Endothelial cell of coronary artery (primary cell): ENCODE measurements around the gene SDF4. TPM values are rescaled to one million over a fixed set of nuclear protein-coding genes. Genes with fewer than 3 reads are reported as not detected.

Experiments
- total RNA-seq: library from RNA; depleted of rRNA; stranded (reverse); fragments of >200 nt; gene quantifications from 2 replicates; pipeline ENCODE4 v1.2.3, GENCODE V29; 2014

SDF4 gene, protein sequence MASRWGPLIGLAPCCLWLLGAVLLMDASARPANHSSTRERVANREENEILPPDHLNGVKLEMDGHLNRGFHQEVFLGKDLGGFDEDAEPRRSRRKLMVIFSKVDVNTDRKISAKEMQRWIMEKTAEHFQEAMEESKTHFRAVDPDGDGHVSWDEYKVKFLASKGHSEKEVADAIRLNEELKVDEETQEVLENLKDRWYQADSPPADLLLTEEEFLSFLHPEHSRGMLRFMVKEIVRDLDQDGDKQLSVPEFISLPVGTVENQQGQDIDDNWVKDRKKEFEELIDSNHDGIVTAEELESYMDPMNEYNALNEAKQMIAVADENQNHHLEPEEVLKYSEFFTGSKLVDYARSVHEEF
- total RNA-seq: 91.0 and 126 TPM in 2 replicates

DNA sequence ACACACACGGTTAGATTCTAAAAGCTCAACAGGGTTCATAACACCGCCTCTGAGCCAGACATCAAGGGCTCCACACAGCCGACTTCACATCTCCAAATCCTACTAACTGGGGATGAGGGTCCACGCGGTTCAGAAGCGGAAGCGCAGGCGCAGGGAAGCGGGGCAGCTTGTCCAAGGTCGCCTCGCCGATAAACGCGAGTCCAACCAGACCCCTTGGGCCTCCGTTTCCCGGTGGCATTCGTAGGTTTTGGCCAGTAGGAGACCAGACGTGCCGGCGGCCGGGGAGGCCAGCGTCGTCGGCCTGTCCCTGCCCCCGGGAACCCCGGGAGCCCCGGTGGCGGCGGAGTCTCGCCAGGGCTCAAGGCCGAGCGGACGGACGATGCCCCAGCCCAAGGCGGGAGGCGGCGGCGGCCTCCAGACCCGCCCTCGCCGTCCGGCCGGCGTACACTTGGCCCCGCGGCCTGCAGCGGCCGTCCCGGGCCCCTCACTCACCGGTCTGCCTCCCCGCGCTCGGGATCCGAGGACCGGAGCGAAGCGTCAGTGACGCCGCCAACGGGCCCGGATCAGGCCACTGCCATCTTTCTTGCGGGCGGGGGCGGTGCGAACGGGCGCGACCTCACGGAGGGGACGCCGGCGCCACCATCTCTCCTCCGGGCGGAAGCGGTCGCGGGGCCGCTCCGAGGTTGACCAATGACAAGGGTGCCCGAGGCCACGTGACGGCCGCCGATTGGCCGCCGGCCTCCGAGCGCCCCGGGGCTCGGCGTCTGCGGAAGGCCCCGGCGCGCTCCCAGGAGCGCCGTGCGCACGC lies at the start of gene SDF4:
SDF4 (minus strand) TSS at position 602 of the 808 bp plus-strand sequence. CDS start 3,229 bp downstream, outside the sequence.

DNA sequence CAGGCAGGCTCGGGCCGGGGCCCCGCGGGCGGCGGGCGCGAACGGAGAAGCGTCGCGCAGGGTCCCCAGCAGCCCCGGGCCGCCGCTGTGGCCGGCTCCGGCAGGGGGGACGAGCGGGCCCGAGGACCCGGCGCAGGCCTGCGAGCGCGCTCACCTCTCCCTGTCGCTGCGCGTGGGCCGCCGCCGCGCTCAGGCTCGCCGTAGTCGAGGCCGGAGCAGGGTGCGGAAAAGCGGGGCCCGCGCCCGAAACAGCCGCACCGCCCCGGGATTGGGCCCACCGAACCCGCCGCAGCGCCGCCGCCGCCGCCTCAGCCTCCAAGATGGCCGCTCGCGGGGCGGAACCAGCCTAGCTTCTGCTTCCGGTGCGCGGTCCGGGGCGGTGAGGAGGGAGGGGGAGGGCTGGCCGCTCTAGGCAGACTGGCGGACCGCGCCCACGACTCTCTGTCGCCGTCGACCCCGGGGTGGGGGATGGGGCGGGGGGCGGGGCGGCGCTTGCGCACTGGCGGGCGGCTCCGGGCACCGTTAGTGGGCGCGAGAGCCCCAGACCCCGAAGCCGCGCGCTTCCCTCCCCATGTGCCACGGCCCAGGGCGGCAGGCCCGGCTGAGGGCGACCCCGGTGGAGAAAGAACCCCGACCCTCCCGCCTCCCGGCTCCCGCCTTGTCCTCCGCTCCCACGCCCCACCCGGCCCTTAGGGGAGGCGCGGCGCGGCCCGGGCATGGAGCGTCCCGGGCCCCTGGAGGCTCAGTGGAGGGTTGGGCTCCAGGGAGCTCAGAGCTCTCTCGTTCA lies 41.9 kb upstream of the SDF4 start, which contains the start of gene UBE2J2:
UBE2J2 (minus strand) TSS at position 343 of the 787 bp plus-strand sequence. CDS start 5,862 bp downstream, outside the sequence.

DNA sequence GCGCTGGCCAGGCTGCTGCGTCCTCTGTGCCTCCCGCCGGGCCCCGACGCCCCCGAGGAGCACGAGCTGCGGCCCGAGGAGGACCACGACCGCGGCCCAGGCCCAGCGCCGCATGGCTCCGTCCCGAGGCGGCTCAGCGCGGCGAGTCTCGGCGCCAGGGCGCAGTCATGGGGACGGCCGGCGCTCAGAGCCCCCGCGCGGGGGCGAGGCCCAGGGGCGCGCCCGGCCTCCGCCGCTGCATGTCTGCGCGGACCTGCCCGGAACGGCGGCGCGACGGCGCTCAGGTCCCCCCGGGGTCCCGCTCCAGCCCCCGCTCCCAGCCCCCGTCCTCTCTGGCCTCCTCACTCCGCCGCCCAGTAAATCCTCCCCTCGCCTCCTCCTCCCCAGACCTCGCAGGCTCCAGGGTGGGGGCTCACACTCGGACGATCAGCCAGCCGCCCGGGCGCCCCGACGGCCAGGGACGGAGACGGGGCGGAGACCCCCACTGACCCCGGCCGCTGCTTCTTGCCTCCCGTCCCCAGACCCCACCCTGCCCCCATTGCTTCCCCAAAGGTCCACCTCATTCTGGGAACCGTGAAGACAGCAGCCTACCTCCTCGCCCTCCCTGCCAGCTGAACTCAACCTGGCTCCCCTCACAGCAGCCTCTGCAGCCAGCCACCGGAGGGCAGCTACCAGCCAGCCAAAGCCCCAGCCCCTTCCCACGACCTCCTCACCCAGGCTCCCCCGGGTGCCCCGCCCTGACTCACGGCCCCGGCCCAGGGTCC lies 15.0 kb upstream of the SDF4 start, which contains the start of gene C1QTNF12:
C1QTNF12 (minus strand) TSS at position 146 of the 764 bp plus-strand sequence; CDS start at position 114, 32 bp downstream.

DNA sequence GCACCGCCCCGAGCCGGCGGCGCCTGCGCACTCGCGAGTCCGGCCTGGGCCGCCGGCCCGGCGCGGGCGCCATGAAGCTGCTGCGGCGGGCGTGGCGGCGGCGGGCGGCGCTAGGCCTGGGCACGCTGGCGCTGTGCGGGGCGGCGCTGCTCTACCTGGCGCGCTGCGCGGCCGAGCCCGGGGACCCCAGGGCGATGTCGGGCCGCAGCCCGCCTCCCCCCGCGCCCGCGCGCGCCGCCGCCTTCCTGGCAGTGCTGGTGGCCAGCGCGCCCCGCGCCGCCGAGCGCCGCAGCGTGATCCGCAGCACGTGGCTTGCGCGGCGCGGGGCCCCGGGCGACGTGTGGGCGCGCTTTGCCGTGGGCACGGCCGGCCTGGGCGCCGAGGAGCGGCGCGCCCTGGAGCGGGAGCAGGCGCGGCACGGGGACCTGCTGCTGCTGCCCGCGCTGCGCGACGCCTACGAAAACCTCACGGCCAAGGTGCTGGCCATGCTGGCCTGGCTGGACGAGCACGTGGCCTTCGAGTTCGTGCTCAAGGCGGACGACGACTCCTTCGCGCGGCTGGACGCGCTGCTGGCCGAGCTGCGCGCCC lies 501 bp upstream of the SDF4 start, which contains the start of gene B3GALT6:
B3GALT6 (plus strand) TSS at position 30 of the 588 bp plus-strand sequence; CDS start at position 72, 42 bp downstream.

DNA sequence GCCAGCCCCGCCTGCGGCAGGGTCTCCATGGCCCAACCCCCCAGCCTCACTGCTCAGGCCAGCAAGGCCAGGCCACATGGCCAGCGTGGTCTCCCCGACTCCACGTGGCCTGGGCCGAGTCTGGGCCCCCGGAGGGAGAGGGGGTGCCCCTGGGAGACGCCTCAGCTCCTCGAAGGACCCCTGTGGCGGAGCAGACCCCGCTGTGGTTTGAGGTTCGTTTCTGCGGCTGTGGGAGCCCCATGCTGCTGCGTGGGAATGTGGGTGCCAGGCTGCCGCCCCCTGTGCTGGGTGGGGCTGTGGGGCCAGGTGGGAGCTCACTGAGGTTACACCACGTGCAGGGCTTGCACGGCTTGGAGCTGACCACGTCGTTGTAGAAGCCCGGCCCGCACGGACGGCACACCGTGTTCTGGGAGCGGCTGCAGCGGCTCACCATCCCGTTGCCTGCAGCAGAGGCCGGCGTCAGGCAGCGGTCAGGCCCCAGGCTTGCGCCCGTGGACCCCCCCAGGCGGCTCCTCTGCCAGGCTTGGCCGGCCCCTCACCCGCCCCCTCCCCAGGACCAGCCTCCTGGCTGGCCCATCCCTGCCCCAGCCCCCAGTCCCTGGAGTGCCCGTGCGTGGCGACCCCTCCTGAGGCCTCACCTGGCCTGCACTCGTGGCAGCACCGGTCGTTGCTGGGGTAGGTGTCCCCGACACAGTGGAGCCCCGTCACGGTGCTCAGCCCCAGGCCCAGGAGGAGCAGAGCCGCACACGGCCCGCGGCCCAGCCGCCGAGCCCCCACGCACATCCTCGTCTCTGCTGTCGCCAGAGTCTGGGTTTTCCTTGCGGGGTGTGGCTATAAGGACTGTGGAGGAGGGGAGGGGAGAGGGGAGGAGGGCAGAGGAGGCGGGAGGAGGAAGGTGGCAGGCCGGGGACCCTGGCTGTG lies 18.2 kb downstream of the SDF4 start, which contains the start of gene TNFRSF4:
TNFRSF4 (minus strand) TSS at position 809 of the 921 bp plus-strand sequence; CDS start at position 783, 26 bp downstream.

DNA sequence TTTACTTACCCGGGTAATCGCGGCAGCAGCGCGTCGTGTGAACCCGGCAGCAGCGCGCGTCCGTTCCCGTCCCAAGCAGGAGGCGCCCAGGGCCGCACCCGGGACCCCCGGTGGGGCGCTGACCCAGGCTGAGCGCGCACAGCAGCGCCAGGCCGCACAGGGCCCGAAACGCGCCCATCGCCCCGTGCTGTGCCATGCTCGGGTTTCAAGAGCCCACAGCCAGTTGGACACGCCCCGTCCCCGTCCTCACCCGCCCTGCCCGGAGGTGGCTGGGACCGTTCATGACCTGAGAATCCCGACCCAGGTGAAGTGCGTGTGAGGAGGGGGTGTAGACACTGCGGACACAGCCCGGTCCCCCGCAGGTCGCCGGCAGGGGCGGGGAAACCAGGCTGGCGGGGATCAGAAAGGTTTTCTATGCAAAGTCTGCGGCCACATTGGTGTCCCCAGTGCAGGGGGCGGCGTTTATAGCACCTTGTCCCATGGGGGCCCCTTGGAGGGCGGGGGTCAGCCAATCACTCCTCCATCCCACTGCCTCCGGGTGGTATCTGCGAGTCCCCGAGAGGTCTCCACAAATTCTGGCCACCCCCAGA lies 25.3 kb downstream of the SDF4 start, which contains the start of gene TNFRSF18:
TNFRSF18 (minus strand) TSS at position 217 of the 590 bp plus-strand sequence; CDS start at position 196, 21 bp downstream.

DNA sequence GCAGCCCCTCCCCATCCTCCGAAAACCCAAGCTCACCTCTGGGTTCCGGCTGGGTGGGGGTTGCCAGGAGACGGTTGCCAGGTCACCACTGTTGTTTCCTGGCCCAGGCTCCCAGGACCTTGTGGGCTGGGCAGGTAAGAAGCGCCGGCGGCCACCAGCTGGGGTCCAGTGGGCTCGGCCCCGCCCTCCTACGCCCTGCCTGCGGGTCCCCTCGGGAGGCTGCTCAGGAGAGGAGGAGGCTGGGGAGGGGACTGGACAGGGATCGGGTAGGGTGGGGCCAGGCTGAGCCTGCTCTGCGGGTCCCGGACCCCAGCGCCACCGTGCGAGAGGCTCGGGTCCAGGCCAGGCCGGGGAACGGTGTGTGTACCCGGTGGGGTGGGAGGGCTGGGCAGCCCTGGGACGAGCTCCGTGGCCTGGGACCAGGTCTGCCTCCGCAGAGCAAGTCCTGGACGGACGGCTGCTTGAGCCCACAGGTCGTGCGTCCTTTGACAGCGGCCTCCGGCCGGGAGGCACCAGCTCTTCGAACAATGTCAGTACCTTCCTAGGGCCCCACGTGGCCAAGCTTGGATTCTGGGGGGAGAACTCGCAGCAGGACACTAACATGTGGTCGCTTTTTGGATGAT lies 57.9 kb downstream of the SDF4 start, which contains the start of gene TTLL10:
TTLL10 (plus strand) TSS at position 88 of the 623 bp plus-strand sequence. CDS start 5,336 bp downstream, outside the sequence.

Other genes with a start within 250 kb of the SDF4 start
- gene PERM1, start 249.9 kb downstream of the SDF4 start, total RNA-seq: 0.09 TPM in 1 of 2 replicates, not detected in the other
- gene HES4, start 231.9 kb downstream of the SDF4 start, total RNA-seq: 17.0 and 31.4 TPM in 2 replicates
- 135 and 185 TPM in 2 replicates for gene ISG15, start 218.5 kb downstream of the SDF4 start, total RNA-seq
- 79.1 and 125 TPM in 2 replicates for gene AGRN, start 211.9 kb downstream of the SDF4 start, total RNA-seq
- not detected in 2 replicates for gene RNF223, start 157.7 kb downstream of the SDF4 start, total RNA-seq
- gene C1orf159, start 115.9 kb downstream of the SDF4 start, total RNA-seq: 4.3 and 5.5 TPM in 2 replicates
- gene TTLL10, start 58.1 kb downstream of the SDF4 start, total RNA-seq: not detected in 2 replicates
- 0.28 TPM in 1 of 2 replicates, not detected in the other for gene TNFRSF18, start 25.4 kb downstream of the SDF4 start, total RNA-seq
- 0.63 and 1.6 TPM in 2 replicates for gene TNFRSF4, start 17.8 kb downstream of the SDF4 start, total RNA-seq
- 23.4 and 30.0 TPM in 2 replicates for gene B3GALT6, start 236 bp upstream of the SDF4 start, total RNA-seq
- gene C1QTNF12, start 14.7 kb upstream of the SDF4 start, total RNA-seq: 0.45 and 0.85 TPM in 2 replicates
- gene UBE2J2, start 41.9 kb upstream of the SDF4 start, total RNA-seq: 31.8 and 39.7 TPM in 2 replicates
- 0.27 and 0.66 TPM in 2 replicates for gene SCNN1D, start 48.4 kb upstream of the SDF4 start, total RNA-seq
- gene ACAP3, start 75.9 kb upstream of the SDF4 start, total RNA-seq: 22.7 and 37.0 TPM in 2 replicates
- gene PUSL1, start 76.6 kb upstream of the SDF4 start, total RNA-seq: 12.5 and 13.0 TPM in 2 replicates
- 71.9 and 89.6 TPM in 2 replicates for gene INTS11, start 92.7 kb upstream of the SDF4 start, total RNA-seq
- 11.4 and 11.6 TPM in 2 replicates for gene CPTP, start 92.8 kb upstream of the SDF4 start, total RNA-seq
- 0.18 and 0.19 TPM in 2 replicates for gene TAS1R3, start 99.3 kb upstream of the SDF4 start, total RNA-seq
- 41.9 and 101 TPM in 2 replicates for gene DVL1, start 117.4 kb upstream of the SDF4 start, total RNA-seq
- gene MXRA8, start 126.6 kb upstream of the SDF4 start, total RNA-seq: 0.63 and 6.3 TPM in 2 replicates
- gene AURKAIP1, start 143.2 kb upstream of the SDF4 start, total RNA-seq: 91.8 and 109 TPM in 2 replicates
- gene CCNL2, start 167.3 kb upstream of the SDF4 start, total RNA-seq: 80.2 and 143 TPM in 2 replicates
- gene MRPL20, start 175.3 kb upstream of the SDF4 start, total RNA-seq: 103 and 128 TPM in 2 replicates
- gene ANKRD65, start 189.3 kb upstream of the SDF4 start, total RNA-seq: under 0.01 and 0.09 TPM in 2 replicates
- 4.4 and 11.1 TPM in 2 replicates for gene VWA1, start 203.7 kb upstream of the SDF4 start, total RNA-seq
- under 0.01 TPM in 1 of 2 replicates, not detected in the other for gene ATAD3C, start 217.7 kb upstream of the SDF4 start, total RNA-seq
- gene ATAD3B, start 239.8 kb upstream of the SDF4 start, total RNA-seq: 16.4 and 26.7 TPM in 2 replicates